DND-41 (cell line): ENCODE measurements around the gene DYRK1B.
"Not testable (repeated sequence)": the region's sequence is repeated elsewhere in the genome, so short reads cannot be mapped to it uniquely, and the experiment has no call there.

ENCODE experiments used
- ATAC-seq: fragments of 200-7000 bp; cut with Tn5 transposase; 3 replicates; pipeline ENCODE4 v1.9.1; 2021; ENCODE audit warnings: low read depth; ENCODE audit not compliant: insufficient read depth
- DNase-seq: peaks from one replicate; pipeline ENCODE4 v3.0.0-alpha.2; 2020
- H2AFZ ChIP-seq: 2 replicates; pipeline ENCODE4 v1.6.0; 2012; ENCODE audit warnings: low read depth, low read length
- H3K27ac ChIP-seq: 2 replicates; pipeline ENCODE4 v1.5.1; 2012; ENCODE audit warnings: low read length, inconsistent platforms
- H3K27me3 ChIP-seq: fragments of 200-600 bp; sonication (generic); 2 replicates; pipeline ENCODE4 v1.6.0; 2012; ENCODE audit warnings: low read length, mild to moderate bottlenecking, inconsistent platforms; ENCODE audit not compliant: insufficient read depth, poor library complexity
- H3K36me3 ChIP-seq: 2 replicates; pipeline ENCODE4 v1.5.1; 2012; ENCODE audit warnings: low read length, inconsistent platforms; ENCODE audit not compliant: insufficient read depth
- H3K4me1 ChIP-seq: 2 replicates; pipeline ENCODE4 v1.5.1; 2012; ENCODE audit warnings: mild to moderate bottlenecking, low read length; ENCODE audit not compliant: insufficient read depth
- H3K4me2 ChIP-seq: 2 replicates; pipeline ENCODE4 v1.6.0; 2012; ENCODE audit warnings: mild to moderate bottlenecking, moderate library complexity, low read length, inconsistent platforms; ENCODE audit not compliant: insufficient read depth
- H3K4me3 ChIP-seq, 2 experiments: fragments of 200-600 bp in 1 of 2; shearing (Covaris generic) in 1 of 2; 2 replicates each; pipeline ENCODE4 v1.5.1; 2012 to 2016; ENCODE audit warnings: inconsistent platforms in 2 of 2, low read length in 2 of 2, mild to moderate bottlenecking in 2 of 2, low read depth in 1 of 2, moderate library complexity in 1 of 2
- H3K79me2 ChIP-seq: 2 replicates; pipeline ENCODE4 v1.6.0; 2012; ENCODE audit warnings: low read length, inconsistent platforms; ENCODE audit not compliant: insufficient read depth
- H3K9ac ChIP-seq: 2 replicates; pipeline ENCODE4 v1.6.0; 2012; ENCODE audit warnings: low read depth, mild to moderate bottlenecking, inconsistent platforms, low read length, moderate library complexity
- H3K9me3 ChIP-seq: 2 replicates; pipeline ENCODE4 v1.5.1; 2012; ENCODE audit warnings: low read length, moderate library complexity, mild to moderate bottlenecking, inconsistent platforms; ENCODE audit not compliant: insufficient read depth, severe bottlenecking
- H4K20me1 ChIP-seq: 2 replicates; pipeline ENCODE4 v1.6.0; 2012; ENCODE audit warnings: low read length; ENCODE audit not compliant: insufficient read depth
- EZH2 ChIP-seq: IDR thresholded peaks from 3 replicates; pipeline ENCODE4 v1.6.1; 2012; ENCODE audit warnings: borderline replicate concordance, low read depth, mild to moderate bottlenecking, moderate library complexity, low read length, inconsistent platforms; ENCODE audit not compliant: severe bottlenecking
- TF ChIP-seq, protein P1 (sequence below): IDR thresholded peaks from 2 replicates; pipeline ENCODE4 v1.5.1; 2012; ENCODE audit warnings: borderline replicate concordance, low read length, moderate library complexity, mild to moderate bottlenecking; ENCODE audit not compliant: poor library complexity, severe bottlenecking; ENCODE audit errors: extremely low read depth

Gene DYRK1B

DNA sequence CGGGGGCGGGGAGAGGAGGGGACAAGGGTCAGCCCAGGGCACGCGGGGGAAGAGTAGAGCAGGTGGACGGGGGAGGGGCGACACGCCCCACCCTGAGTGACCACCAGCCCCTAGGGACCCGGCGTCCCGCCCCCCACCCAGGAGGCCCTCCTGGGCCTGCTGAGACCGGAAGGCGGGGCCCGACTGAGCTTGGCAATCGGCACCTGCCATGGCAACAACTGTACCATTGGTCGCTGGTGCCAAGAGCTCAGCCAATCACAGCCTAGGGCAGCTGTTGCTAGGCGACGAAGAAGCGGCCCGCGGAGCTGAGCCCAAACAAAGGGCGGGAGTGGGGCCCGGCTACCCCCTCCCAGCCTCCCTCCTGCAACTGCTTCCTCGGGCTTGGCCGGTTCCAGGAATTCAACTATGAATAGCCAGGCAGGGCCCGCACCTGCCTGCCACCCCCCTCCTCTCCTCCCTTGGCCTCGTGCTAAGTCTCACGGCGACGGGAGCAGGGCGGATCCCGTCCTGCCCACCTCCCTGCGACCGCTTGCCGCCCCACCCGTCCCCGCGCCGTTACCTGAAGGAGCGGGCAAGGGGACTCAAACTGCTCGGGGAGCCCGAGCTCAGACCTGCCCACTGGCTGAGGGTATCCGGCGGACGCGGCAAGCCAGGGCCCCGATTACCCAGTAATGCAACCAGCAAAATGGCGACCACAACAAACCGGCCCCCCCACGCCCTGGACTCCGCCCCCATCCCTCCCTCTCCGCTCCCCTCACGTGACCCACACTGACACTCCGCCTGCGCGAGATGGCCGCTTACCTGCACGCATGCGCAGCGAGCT is at the start of gene DYRK1B:
DYRK1B (minus strand) TSS at position 699 of the 823 bp plus-strand sequence. CDS start 2,295 bp downstream, outside the sequence.
- Histone ChIP-seq H3K9ac (peak within 1 kb of the TSS; percentile 69), H3K9me3 (no peaks in the 10 kb centered on the region), H3K36me3 (peaks cover 68% of the 10 kb centered on the region), H3K4me3 (peak within 1 kb of the TSS; percentile 42 to 76), H3K79me2 (peaks cover 13% of the 10 kb centered on the region), H2AFZ (peak within 1 kb of the TSS; percentile 78), H3K27ac (peak within 1 kb of the TSS; percentile 80), H3K4me2 (peak within 1 kb of the TSS; percentile 72), H4K20me1 (peaks cover 7% of the 10 kb centered on the region; the same call in 1 of the 2 replicates), H3K27me3 (no peaks in the 10 kb centered on the region), H3K4me1 (peaks cover 32% of the 10 kb centered on the region)
- DNase-seq = peak; percentile 96
- TF ChIP-seq, protein P1, sequence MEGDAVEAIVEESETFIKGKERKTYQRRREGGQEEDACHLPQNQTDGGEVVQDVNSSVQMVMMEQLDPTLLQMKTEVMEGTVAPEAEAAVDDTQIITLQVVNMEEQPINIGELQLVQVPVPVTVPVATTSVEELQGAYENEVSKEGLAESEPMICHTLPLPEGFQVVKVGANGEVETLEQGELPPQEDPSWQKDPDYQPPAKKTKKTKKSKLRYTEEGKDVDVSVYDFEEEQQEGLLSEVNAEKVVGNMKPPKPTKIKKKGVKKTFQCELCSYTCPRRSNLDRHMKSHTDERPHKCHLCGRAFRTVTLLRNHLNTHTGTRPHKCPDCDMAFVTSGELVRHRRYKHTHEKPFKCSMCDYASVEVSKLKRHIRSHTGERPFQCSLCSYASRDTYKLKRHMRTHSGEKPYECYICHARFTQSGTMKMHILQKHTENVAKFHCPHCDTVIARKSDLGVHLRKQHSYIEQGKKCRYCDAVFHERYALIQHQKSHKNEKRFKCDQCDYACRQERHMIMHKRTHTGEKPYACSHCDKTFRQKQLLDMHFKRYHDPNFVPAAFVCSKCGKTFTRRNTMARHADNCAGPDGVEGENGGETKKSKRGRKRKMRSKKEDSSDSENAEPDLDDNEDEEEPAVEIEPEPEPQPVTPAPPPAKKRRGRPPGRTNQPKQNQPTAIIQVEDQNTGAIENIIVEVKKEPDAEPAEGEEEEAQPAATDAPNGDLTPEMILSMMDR = no peak
- no peak for TF ChIP-seq EZH2
- ATAC-seq = peak; percentile 92

DNA sequence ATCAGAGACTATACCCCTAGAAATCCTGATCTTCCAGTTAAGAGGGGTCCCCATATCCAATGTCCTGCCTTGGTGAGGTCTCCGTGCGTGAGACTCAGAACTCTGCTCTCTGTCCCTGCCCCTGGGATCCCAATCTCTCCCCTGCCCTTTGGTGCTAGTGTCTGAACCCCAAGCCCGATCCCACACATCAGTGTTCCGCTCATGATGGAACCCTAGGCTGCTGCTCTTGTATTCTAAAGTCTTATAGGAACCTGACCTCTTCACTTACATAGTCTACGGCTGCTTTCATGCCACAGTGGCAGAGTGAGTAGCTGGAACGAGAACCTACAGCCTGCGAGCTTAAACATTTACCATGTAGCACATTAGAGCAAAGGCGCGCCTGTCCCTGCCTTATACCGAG is 48.7 kb upstream of the DYRK1B start:
- not testable (repeated sequence) for ATAC-seq, H3K36me3 ChIP-seq, H4K20me1 ChIP-seq, H3K79me2 ChIP-seq, H3K27ac ChIP-seq, H3K9ac ChIP-seq, H3K9me3 ChIP-seq, H3K4me2 ChIP-seq, H3K4me1 ChIP-seq, DNase-seq, H2AFZ ChIP-seq, H3K27me3 ChIP-seq, H3K4me3 ChIP-seq

DNA sequence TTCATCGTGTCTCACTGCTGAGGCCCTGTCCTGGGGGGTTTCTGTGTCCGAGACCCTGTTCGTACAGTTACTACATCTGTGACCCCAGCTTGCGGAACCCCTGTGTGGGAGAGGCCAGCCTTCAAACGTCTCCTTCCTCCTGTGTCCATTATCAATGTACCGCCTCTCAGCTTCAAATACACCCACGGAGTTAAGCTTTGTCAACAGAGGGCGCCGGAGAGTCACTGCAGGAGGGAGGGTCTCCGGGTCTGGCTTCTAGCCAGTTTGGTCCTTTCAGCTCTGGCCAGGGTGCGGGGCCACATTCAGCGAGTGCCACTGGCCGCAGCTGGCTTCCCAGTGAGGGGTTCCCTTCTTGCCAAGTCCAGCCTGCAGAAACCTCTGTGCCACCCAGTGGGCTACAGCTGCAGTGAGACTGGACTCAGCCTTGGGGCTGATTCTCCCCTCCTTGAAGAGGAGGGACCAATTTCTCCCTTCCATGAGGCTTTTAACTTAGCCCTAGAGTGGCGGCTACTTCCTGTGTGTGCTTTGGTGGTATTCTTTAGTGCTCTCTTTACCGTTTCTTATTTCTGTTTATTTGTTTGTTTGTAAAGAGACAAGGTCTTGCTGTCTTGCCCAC is 47.6 kb upstream of the DYRK1B start:
- H3K4me1 ChIP-seq, H3K27ac ChIP-seq, H3K79me2 ChIP-seq, H3K27me3 ChIP-seq, H3K36me3 ChIP-seq, H3K9ac ChIP-seq, H3K9me3 ChIP-seq, H2AFZ ChIP-seq, H4K20me1 ChIP-seq, H3K4me3 ChIP-seq, H3K4me2 ChIP-seq: not testable (repeated sequence)
- TF ChIP-seq, protein P1 = peak; percentile 60
- DNase-seq (peak; percentile 56), ATAC-seq (peak; percentile 76)

DNA sequence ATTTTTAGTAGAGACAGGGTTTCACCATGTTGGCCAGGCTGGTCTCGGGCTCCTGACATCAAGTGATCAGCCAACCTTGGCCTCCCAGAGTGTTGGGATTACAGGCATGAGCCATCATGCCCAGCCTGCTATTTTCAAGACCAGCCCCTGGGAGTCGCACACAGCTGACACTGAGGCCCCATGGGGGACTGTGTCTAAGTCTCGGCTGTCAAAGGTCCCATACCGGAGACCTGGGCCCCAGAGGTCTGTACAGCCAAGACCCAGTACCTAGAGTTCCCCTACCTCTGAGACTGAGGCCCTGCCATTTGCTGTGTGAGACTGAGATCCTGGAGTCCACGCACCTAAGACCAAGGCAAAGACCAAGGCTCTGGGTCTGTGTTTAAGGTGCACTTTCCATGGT is 46.3 kb upstream of the DYRK1B start:
- not testable (repeated sequence) for H3K79me2 ChIP-seq, H2AFZ ChIP-seq, H3K27me3 ChIP-seq, H3K27ac ChIP-seq, H3K36me3 ChIP-seq, H3K9me3 ChIP-seq, ATAC-seq, H3K4me2 ChIP-seq, DNase-seq, H3K4me1 ChIP-seq, H3K4me3 ChIP-seq, H3K9ac ChIP-seq, H4K20me1 ChIP-seq

DNA sequence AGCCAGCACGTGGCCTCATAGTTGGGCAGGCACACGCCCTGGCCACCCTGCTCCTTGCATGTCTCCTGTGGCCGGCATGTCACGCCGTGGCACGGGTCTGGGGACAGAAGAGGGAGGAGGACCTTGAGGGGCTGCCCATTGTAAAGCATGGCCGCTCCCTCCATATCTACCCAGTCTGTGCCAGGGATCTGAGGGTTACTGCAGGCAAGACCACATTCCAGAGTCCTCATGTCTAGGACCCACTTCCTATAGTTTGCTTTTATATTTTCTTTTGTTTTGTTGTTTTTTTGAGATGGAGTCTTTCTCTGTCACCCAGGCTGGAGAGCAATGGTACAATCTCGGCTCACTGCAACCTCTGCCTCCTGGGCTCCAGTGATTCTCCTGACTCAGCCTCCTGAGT is 45.8 kb upstream of the DYRK1B start:
- not testable (repeated sequence) for H3K9ac ChIP-seq, H3K4me1 ChIP-seq, H4K20me1 ChIP-seq, H3K4me2 ChIP-seq, ATAC-seq, H2AFZ ChIP-seq, H3K4me3 ChIP-seq, H3K27ac ChIP-seq, H3K27me3 ChIP-seq, H3K9me3 ChIP-seq, DNase-seq, H3K36me3 ChIP-seq, H3K79me2 ChIP-seq

DNA sequence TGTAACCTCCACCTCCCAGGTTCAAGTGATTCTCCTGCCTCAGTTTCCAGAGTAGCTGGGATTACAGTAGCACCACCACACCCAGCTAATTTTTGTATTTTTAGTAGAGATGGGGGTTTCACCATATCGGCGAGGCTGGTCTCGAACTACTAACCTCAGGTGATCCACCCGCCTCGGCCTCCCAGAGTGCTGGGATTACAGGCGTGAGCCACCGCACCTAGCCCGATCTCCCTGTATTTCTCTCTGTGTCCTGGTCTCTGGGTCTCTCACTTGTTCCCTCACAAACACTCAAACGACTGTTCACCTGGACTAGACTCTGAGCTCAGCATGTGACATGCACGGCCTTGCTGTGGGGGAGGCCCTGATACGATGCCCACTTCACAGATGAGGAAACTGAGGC is 44.9 kb upstream of the DYRK1B start:
- not testable (repeated sequence) for H3K9ac ChIP-seq, H3K4me2 ChIP-seq, H2AFZ ChIP-seq, DNase-seq, ATAC-seq, H3K4me3 ChIP-seq, H3K4me1 ChIP-seq, H3K36me3 ChIP-seq, H3K79me2 ChIP-seq, H3K27ac ChIP-seq, H4K20me1 ChIP-seq, H3K27me3 ChIP-seq, H3K9me3 ChIP-seq
